Putamen (tissue), 1 donor: ENCODE data around the gene GFI1B.
"Not testable (repeated sequence)": the region's sequence is repeated elsewhere in the genome, so short reads cannot be mapped to it uniquely, and the experiment has no call there.

Experiments used
- DNase-seq: peaks from one replicate; pipeline ENCODE4 v3.0.0-alpha.2; 2016; ENCODE audit warnings: low spot score

GFI1B gene

DNA sequence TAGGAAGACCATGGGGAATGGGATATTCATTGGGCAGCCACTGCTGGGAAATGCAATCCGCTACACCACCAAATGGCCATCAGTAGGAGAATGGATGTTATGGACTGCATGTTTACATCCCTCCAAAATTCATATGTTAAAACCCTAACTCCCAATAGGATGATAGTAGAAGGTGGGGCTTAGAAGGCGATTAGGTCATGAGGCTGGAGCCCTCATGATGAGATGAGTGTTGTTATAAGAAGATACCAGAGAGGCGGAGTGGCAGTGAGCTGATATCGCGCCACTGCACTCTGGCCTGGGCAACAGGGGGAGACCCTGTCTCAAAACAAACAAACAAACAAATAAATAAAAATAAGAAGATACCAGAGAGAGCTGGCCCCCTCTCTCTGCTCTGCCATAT, 36.2 kb downstream of the GFI1B start:
- no peak for DNase-seq

DNA sequence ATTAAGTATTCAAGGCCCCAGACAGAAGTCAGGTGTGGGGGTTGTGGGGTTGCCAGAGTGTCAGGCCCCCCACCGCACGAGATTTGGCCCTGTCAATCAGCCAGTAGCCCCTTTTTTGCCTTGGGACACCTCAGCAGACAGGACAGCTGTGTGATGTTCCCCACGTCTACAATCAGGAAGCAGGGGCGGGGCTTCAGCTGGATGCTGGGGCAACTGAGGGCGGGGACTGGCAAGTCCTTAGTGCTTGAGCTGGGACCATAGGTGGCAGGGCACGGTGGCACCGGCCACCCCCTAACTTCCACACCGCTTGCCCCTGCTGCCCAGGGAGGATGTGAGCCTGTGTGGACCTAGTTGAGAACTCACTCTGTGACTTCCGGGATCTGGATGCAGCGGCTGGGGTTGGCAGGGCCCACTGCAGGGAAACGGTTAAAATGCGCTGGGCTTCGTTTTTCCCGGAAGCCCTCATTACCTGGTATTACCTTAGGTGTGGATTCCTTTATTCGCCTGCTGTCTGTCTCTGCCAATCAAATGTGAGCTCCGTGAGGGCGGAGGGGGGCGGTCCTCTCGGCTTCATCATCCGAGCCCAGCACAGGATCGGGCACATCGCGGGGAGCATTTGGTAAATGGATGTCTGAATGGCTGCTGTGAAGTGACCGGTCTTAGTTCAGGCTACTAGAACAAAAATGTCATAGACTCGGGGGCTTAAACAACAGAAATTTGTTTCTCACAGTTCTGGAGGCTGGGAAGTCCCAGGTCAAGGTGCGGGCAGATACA, 44.8 kb downstream of the GFI1B start:
- no peak for DNase-seq

DNA sequence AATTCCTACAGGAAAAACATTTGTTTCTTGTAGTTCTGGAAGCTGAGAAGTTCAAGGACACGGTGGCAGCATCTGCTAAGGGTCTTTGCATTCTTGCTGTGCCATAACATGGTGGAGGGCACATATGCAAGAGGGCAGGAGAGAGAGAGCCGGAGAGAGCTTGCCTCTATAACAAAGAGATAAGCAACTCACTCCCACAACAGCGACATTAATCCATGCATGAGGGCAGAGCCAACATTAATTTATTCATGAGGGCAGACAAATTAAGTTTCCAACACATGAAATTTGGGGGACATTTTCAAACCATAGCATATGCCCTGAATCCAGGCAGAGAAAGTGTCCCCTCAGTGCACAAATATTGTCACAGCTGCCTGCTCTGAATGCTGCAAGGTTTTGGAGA, 47.9 kb downstream of the GFI1B start:
- DNase-seq = no peak

DNA sequence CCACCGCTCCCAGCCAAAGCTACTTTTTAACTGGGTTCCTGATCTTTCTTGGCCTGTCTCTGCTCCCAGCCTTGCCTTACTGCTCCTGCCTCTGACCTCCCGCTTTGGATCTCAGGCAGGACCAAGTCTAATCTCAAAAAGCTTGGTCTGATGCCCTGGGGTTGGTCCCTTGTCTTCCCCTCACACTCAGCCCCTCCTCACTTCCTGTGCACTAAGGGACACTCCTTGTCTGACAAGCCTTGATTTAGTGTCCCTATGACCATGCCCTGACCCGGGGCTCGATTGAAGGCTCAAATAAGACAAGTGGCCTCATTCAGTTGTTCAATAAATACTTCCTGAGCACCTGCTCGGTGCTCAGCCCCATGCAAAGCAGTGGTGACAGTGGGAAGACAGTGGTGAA, 48.6 kb downstream of the GFI1B start:
- no peak for DNase-seq

DNA sequence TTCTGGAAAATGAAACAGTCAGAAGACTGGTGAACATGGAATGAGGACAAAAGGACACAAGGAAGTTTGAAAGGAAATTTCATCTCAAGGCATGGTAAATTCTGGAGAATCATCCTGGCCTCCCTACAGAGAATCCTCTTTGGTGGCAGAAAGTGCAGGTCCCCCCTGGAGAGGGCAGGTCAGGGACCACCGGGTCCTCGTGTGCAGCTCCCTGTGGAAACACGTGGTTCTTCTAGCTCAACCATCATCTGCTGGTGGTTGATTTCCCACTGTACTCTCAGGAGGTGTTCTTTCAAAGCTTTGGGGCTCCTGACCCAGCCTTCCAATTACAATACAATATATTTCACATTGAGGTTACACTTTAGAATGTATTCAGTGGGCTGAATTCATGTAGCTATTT, 49.7 kb downstream of the GFI1B start:
- DNase-seq = no peak

DNA sequence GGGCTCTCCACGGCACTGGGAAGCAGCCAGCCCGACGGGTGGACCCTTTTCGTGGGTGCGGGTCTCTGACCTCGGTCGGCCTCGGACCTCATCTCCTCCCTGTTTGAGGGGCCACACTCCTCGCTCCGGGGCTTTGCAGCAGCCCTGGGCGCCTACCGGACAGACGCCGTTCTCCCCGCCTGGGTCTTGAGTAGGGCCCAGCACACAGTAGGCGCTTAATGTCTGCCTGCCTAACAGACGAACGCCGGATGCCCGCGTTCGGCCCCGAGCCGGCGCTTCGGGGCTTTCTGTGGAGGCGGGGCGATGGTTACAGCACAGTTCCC, 51.5 kb downstream of the GFI1B start:
- DNase-seq = no peak

DNA sequence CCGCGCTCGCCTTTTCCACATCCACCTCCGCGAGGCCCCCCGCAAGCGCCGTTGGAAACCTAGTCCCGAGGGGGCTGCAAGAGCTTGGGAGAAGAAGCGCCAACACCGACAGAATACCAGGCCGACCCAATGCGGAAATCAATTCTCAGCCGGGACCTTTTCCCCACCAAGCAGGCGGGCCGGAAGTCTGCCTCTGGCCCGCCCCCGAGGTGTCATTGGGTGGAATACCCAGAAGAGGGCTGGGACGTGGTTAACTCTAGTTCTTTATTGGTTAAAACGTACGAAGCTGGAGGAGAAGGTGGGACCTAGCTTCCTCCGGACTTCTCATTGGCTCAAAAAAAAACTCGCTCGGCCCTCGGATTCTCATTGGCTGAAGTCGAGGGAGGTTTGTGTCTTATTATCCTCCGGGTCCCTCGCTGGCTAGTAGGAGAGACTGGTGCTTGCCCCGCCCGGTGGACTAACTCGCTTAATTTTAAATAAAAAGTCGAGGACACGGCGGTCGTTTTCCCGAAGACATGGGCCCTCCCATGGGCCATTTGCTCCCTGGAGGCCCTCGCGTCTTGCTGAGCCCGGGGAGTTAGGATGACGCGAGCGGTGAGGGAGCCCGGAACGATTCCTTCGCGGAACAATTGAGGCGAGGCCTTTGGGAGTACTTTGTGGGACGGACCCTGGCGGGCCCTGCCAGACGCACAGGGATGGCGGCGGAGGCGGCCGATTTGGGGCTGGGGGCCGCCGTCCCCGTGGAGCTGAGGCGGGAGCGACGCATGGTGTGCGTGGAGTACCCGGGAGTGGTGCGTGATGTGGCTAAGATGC, 52.0 kb downstream of the GFI1B start, which contains the start of gene GTF3C5:
Gene GTF3C5, plus strand, starts transcription at position 681 of the 813 bp plus-strand sequence. Its CDS starts 15 bp downstream, at position 696.
- peak; percentile 98 for DNase-seq

DNA sequence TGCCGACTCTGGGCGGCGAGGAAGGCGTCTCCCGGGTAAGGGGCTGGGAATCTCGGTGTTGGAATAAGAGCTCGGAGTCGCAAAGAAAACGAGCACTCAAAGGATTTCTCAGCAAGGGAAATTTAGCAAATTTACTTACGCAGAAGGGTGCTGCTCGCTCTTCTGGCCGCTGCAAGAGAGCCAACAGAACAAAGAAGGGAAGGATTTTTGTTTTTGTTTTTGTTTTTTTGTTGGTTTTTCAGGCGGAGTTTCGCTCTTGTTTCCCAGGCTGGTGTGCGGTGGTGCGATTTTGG, 52.6 kb downstream of the GFI1B start:
- DNase-seq = no peak

DNA sequence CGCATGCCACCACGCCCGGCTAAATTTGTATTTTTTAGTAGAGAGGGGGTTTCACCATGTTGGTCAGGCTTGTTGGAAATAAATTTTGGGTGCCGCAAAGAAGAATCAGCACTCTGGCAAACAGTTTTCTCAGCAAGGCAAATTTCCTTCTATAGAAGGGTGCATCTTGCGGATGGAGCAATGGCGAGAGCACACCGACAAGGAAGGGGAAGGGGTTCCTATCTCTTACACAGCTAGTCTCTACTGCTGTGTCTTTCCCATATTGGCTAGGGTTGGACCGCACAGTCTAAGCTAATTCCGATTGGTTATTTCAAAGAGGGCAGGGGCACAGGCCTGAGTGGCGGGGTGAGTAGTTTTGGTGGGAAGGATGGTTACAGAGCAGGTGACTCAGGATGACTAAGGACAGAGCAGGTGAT, 53.0 kb downstream of the GFI1B start:
- DNase-seq = no peak

DNA sequence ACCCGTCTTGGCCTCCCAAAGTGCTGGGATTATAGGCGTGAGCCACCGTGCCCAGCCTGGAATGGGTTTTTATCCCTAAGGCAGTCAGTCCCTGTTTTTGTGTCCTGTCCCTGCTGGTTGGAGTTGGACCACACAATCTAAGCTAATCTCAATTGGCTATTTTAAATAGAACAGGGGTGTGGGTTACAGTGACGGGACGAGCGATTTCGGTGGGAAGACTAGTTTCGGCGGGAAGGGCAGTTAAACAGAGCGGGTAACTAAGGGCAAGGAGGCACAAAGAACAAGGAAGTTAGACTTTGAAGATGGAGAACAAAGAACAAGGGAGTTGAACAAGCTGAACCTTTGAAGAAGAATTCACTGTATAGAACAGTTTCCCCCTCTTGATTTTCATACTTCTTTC, 53.7 kb downstream of the GFI1B start:
- DNase-seq = no peak

DNA sequence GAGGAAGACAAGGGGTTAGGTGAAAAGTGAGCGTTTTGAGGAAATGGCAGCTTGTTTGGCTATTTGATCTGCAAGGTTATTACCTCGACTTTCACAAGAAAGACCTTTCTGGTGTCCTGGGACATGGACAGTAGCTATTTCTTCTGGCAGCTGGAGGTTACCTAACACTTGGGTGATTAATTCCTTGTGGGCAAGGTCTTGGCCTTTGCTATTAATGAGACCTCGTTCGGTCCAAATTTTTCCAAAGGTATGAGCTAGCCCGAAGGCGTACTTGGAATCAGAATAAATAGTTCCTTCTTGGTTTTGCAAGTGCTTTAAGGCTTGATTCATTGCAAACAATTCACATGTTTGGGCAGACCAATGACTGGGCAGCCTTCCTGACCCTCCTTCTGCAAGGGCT, 57.2 kb downstream of the GFI1B start:
- no peak for DNase-seq

DNA sequence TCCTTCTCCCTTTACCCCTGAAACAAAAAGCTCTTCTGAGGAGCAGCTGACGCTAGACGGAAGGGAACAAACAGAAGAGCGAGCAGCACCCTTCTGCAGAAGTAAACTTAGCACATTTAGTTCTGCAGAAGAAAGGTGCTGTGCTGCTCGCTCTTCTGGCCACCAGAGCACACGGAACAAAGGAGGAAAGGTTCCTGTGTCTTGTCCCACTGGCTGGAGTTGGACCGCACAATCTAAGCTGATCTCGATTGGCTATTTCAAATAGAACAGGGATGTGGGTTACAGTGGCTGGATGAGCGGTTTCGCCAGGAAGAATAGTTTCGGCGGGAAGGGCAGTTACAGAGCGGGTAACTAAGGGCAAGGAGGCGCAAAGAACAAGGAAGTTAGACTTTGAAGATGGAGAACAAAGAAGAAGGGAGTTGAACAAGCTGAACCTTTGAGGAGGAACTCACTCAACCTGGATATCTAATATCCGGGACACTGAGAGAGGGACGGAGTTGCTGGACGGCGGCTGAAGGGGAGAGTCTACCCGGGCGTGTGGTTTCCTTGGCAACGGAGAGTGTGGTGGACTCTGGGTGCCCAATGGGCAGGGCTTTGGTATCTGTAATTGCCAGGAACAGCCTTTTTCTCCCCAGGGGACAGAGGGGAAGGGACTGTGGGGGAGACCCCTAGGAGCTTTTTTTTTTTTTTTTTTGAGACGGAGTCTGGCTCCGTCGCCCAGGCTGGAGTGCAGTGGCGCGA, 59.5 kb downstream of the GFI1B start:
- no peak for DNase-seq

DNA sequence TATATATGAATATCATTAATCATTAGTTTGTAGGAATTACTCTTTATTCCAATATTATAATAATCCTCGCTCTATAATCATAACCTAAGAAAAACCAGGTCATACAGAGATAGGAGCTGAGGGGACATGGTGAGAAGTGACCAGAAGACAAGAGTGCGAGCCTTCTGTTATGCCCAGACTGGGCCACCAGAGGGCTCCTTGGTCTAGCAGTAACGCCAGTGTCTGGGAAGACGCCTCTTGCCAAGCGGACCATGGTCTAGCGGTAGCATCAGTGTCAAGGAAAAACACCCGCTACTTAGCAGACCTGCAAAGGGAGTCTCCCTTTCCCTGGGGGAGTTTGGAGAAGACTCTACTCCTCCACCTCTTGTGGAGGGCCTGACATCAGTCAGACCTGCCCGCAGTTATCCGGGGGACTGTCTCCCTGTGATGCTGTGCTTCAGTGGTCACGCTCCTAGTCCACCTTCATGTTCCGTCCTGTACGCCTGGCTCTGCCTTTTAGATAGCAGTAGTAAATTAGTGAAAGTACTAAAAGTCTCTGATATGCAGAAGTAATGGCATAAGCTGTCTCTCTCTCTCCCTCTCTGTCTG, 62.5 kb downstream of the GFI1B start:
- not testable (repeated sequence) for DNase-seq
